NB4 (cell line): ENCODE measurements around the gene TNFRSF1B.

Source experiments
- CTCF ChIP-seq: IDR thresholded peaks from one replicate; pipeline ENCODE4 v1.5.1; 2012; ENCODE audit warnings: low read depth, low read length
- MAX ChIP-seq: IDR thresholded peaks from 2 replicates; pipeline ENCODE4 v1.6.1; 2011; ENCODE audit warnings: low read depth, low read length
- POLR2A ChIP-seq: IDR thresholded peaks from 2 replicates; pipeline ENCODE4 v1.6.1; 2011; ENCODE audit warnings: mild to moderate bottlenecking; ENCODE audit not compliant: insufficient read length; ENCODE audit errors: extremely low read depth

- TF ChIP-seq CTCF, result no peak
- TF ChIP-seq POLR2A, result no peak
- no peak for TF ChIP-seq MAX
Observed at GRCh38 chr1:12140515-12141162, 26.2 kb upstream of the TNFRSF1B start.
